Measurements from ENCODE around the gene PAOX. TPM values are rescaled to one million over a fixed set of nuclear protein-coding genes. Genes with fewer than 3 reads are reported as not detected.

Gene PAOX
- total and polyA plus RNA-seq, 2 of the 4 experiments (the other 2 are of a cell fraction), result 3.8 to 4.5 TPM

GRCh38 chr10:133353988-133354605, 25.0 kb upstream of the PAOX start:
- H3K4ac ChIP-seq (ENCODE audit: low read depth, low read length), result no peak overlapping the region
- intact Hi-C loops (cut with micrococcal nuclease), result no loop called here
- no peak overlapping the region for H3K56ac ChIP-seq (ENCODE audit: extremely low read depth, insufficient read depth, low read length)
- no peak overlapping the region for H3K4me2 ChIP-seq (ENCODE audit: low read depth, low read length)
- H2AK9ac ChIP-seq (replicated peaks; ENCODE audit: low read depth, low read length, poor library complexity), result no peak overlapping the region
- H3K9me1 ChIP-seq (ENCODE audit: insufficient read depth, low read length), result 0 out of 2 replicates have a peak, but pooled peaks cover 2% of the 10 kb centered on the region
- no peak overlapping the region for H3K23ac ChIP-seq (ENCODE audit: low read depth, low read length)
- no peak for TF ChIP-seq MAFK (IDR thresholded peaks at IDR 0.05; ENCODE audit: low read depth, low read length)
- no peak for TF ChIP-seq ELK1 (IDR thresholded peaks at IDR 0.05; ENCODE audit: borderline replicate concordance, low read depth, low read length)
- no peak overlapping the region for H2BK120ac ChIP-seq (ENCODE audit: low read depth, low read length)
- POLR2A ChIA-PET (ENCODE audit: unreplicated experiment), result no interaction called here
- no peak overlapping the region for H3K4me3 ChIP-seq (ENCODE audit: insufficient read depth, low read depth, low read length)
- H2AK5ac ChIP-seq (ENCODE audit: low read depth, low read length), result no peak overlapping the region
- H3K36me3 ChIP-seq (ENCODE audit: control insufficient read depth, insufficient read depth, low read length), result peaks cover 5% of the 10 kb centered on the region; the same call in 1 of the 2 replicates
- in situ Hi-C loops (cut with MboI; ENCODE audit: low sequenced_read_pairs), result no loop called here
- no peak overlapping the region for H3K18ac ChIP-seq (ENCODE audit: low read depth, low read length)
- no peak overlapping the region for H3K9ac ChIP-seq (ENCODE audit: low read depth, low read length)
- H4K5ac ChIP-seq (ENCODE audit: low read depth, low read length), result no peak overlapping the region
- WGBS, 2 experiments (ENCODE audit: extremely low coverage in 2 of 2, insufficient read length in 1 of 2), result 99% methylated on average over 10 of the region's 16 CpGs; no CpG with 5 or more reads in 1 of the 2 experiments
- H2BK5ac ChIP-seq (ENCODE audit: low read depth, low read length, poor library complexity, severe bottlenecking), result no peak overlapping the region
- peaks cover 6% of the 10 kb centered on the region; the same call in 1 of the 2 replicates for H3K4me1 ChIP-seq (ENCODE audit: control insufficient read depth, insufficient read depth, low read length)
- dilution Hi-C loops (cut with HindIII; ENCODE audit: low sequenced_read_pairs, unreplicated experiment), result no loop called here
- CTCF ChIA-PET, result no interaction called here
- H4K91ac ChIP-seq (ENCODE audit: insufficient read depth, low read depth, low read length), result no peak overlapping the region
- no peaks in the 10 kb centered on the region for H3K9me3 ChIP-seq (ENCODE audit: control insufficient read depth, insufficient read depth, low read length)
- no peak overlapping the region for H2BK15ac ChIP-seq (ENCODE audit: low read depth, low read length)
- no peak overlapping the region for H2BK20ac ChIP-seq (ENCODE audit: low read depth, low read length)
- H3K27ac ChIP-seq (ENCODE audit: insufficient read depth, low read length), result no peak overlapping the region
- DNase-seq, result no peak
- no peak for ATAC-seq (ENCODE audit: low read depth)
- H4K8ac ChIP-seq (ENCODE audit: low read depth in 2 of 2, low read length in 2 of 2), result no peak overlapping the region
- H3K14ac ChIP-seq (replicated peaks; ENCODE audit: low read depth, low read length), result no peak overlapping the region
- peaks cover 8 to 13% of the 10 kb centered on the region in 2 experiments; a peak in 2 of 4 replicates for H3K79me1 ChIP-seq (ENCODE audit: low read depth in 1 of 2, low read length in 2 of 2)
- BruUV-seq (replicated peaks), result no TSS peak
- peaks cover 3% of the 10 kb centered on the region for H4K20me1 ChIP-seq (ENCODE audit: insufficient read depth, low read length)
- no peak overlapping the region for H2AFZ ChIP-seq (replicated peaks; ENCODE audit: low read length, poor library complexity)
- no peaks in the 10 kb centered on the region for H3K27me3 ChIP-seq (ENCODE audit: control insufficient read depth, insufficient read depth, low read length)
